ENCODE measurements around the gene METTL13. TPM values are rescaled to one million over a fixed set of nuclear protein-coding genes. Genes with fewer than 3 reads are reported as not detected.

Gene METTL13
- total RNA-seq, 1 experiment from 2014 or later = 49.8 TPM

GRCh38 chr1:171802207-171802606 is 20.7 kb downstream of the METTL13 start:
- no peak for DNase-seq (ENCODE audit: low spot score)

- no peak for DNase-seq (ENCODE audit: low spot score)
Measured at GRCh38 chr1:171803045-171803444, 21.6 kb downstream of the METTL13 start.

- DNase-seq (ENCODE audit: low spot score) = no peak
Measured at GRCh38 chr1:171803461-171804022, 22.1 kb downstream of the METTL13 start.

GRCh38 chr1:171805395-171806115 is 24.1 kb downstream of the METTL13 start:
- DNase-seq (ENCODE audit: low spot score) = no peak

- DNase-seq (ENCODE audit: low spot score) = no peak
Measured at GRCh38 chr1:171807556-171807955, 26.1 kb downstream of the METTL13 start.

- DNase-seq (ENCODE audit: low spot score) = no peak
Measured at GRCh38 chr1:171809834-171810233, 28.4 kb downstream of the METTL13 start.

GRCh38 chr1:171811672-171812071 is 30.2 kb downstream of the METTL13 start:
- DNase-seq (ENCODE audit: low spot score) = no peak

GRCh38 chr1:171814692-171815091 is 33.2 kb downstream of the METTL13 start:
- DNase-seq (ENCODE audit: low spot score) = no peak

- no peak for DNase-seq (ENCODE audit: low spot score)
Measured at GRCh38 chr1:171816300-171816901, 34.9 kb downstream of the METTL13 start.

- peak; percentile 92 for DNase-seq (ENCODE audit: low spot score)
Measured at GRCh38 chr1:171817511-171818265, 36.2 kb downstream of the METTL13 start.

- DNase-seq (ENCODE audit: low spot score) = no peak
Measured at GRCh38 chr1:171819946-171820345, 38.5 kb downstream of the METTL13 start.

GRCh38 chr1:171826973-171827372 is 45.5 kb downstream of the METTL13 start:
- no peak for DNase-seq (ENCODE audit: low spot score)

- no peak for DNase-seq (ENCODE audit: low spot score)
Measured at GRCh38 chr1:171828794-171829193, 47.3 kb downstream of the METTL13 start.

- DNase-seq (ENCODE audit: low spot score) = no peak
Measured at GRCh38 chr1:171833091-171833825, 51.8 kb downstream of the METTL13 start.

- no peak for DNase-seq (ENCODE audit: low spot score)
Measured at GRCh38 chr1:171834821-171835220, 53.4 kb downstream of the METTL13 start.

GRCh38 chr1:171835891-171836290 is 54.4 kb downstream of the METTL13 start:
- DNase-seq (ENCODE audit: low spot score) = no peak

- peak; percentile 64 for DNase-seq (ENCODE audit: low spot score)
Measured at GRCh38 chr1:171841050-171841910, 59.8 kb downstream of the METTL13 start, which contains the start of gene DNM3. DNM3 (plus strand) TSS chr1:171841498; CDS start chr1:171841657, 159 bp downstream.

- no peak for DNase-seq (ENCODE audit: low spot score)
Measured at GRCh38 chr1:171841931-171842761, 60.7 kb downstream of the METTL13 start.

- no peak for DNase-seq (ENCODE audit: low spot score)
Measured at GRCh38 chr1:171844381-171844780, 62.9 kb downstream of the METTL13 start.

GRCh38 chr1:171845998-171846397 is 64.5 kb downstream of the METTL13 start:
- DNase-seq (ENCODE audit: low spot score) = no peak
